WERI-Rb-1 (cell line): ENCODE data around the gene MAN1B1.

Source experiments
- DNase-seq: peaks from one replicate; pipeline ENCODE4 v3.0.0-alpha.2; 2020
- H3K27ac ChIP-seq: fragments of 250-450 bp; sonication (Bioruptor Pico); 2 replicates; pipeline ENCODE4 v1.5.1; 2020; ENCODE audit warnings: mild to moderate bottlenecking, moderate library complexity
- H3K27me3 ChIP-seq: fragments of 250-450 bp; sonication (Bioruptor Pico); 2 replicates; pipeline ENCODE4 v1.5.1; 2021; ENCODE audit warnings: mild to moderate bottlenecking, low read depth, moderate library complexity; ENCODE audit not compliant: insufficient read depth, severe bottlenecking
- H3K36me3 ChIP-seq: fragments of 250-450 bp; sonication (Bioruptor Pico); 2 replicates; pipeline ENCODE4 v1.5.1; 2020; ENCODE audit warnings: mild to moderate bottlenecking, moderate library complexity
- H3K4me3 ChIP-seq: 2 replicates; pipeline ENCODE4 v1.5.1; 2011; ENCODE audit warnings: low read depth, mild to moderate bottlenecking, control low read depth, low read length
- H3K9me3 ChIP-seq: fragments of 250-450 bp; sonication (Bioruptor Pico); 2 replicates; pipeline ENCODE4 v1.5.1; 2021; ENCODE audit warnings: mild to moderate bottlenecking, moderate library complexity; ENCODE audit not compliant: severe bottlenecking
- TF ChIP-seq, protein P1 (sequence below): IDR thresholded peaks from 2 replicates; pipeline ENCODE4 v1.5.1; 2011; ENCODE audit warnings: low read depth, mild to moderate bottlenecking, control low read depth, inconsistent platforms, low read length

The MAN1B1 gene

GRCh38 chr9:137158625-137159024 lies 71.8 kb downstream of the MAN1B1 start:
- no peak for DNase-seq
- Histone ChIP-seq H3K36me3 (no peaks in the 10 kb centered on the region), H3K27me3 (no peaks in the 10 kb centered on the region), H3K9me3 (no peaks in the 10 kb centered on the region), H3K27ac (peak overlapping the region; percentile 19; the same call in 1 of the 2 replicates), H3K4me3 (no peak overlapping the region)
- TF ChIP-seq, protein P1, sequence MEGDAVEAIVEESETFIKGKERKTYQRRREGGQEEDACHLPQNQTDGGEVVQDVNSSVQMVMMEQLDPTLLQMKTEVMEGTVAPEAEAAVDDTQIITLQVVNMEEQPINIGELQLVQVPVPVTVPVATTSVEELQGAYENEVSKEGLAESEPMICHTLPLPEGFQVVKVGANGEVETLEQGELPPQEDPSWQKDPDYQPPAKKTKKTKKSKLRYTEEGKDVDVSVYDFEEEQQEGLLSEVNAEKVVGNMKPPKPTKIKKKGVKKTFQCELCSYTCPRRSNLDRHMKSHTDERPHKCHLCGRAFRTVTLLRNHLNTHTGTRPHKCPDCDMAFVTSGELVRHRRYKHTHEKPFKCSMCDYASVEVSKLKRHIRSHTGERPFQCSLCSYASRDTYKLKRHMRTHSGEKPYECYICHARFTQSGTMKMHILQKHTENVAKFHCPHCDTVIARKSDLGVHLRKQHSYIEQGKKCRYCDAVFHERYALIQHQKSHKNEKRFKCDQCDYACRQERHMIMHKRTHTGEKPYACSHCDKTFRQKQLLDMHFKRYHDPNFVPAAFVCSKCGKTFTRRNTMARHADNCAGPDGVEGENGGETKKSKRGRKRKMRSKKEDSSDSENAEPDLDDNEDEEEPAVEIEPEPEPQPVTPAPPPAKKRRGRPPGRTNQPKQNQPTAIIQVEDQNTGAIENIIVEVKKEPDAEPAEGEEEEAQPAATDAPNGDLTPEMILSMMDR: no peak
